Peyer's patch (tissue), 4 donors: ENCODE data around the gene GRHL3.

ENCODE experiments used
- POLR2A ChIP-seq, 2 donors: fragments of 450-650 bp; IDR thresholded peaks; one replicate each; pipeline ENCODE4 v1.5.1; 2017; ENCODE audit warnings: antibody characterized with exemption in 2 of 2, mild to moderate bottlenecking in 2 of 2, moderate library complexity in 2 of 2
- TF ChIP-seq, protein P1 (sequence below), 6 experiments: fragments of 450-650 bp in 4 of 6; fragments of 200-600 bp in 2 of 6; sonication (generic) in 1 of 6; IDR thresholded peaks; one replicate each; pipeline ENCODE4 v1.5.1; 2017 to 2019; ENCODE audit warnings: antibody characterized with exemption in 6 of 6, mild to moderate bottlenecking in 3 of 6, moderate library complexity in 1 of 6

DNA sequence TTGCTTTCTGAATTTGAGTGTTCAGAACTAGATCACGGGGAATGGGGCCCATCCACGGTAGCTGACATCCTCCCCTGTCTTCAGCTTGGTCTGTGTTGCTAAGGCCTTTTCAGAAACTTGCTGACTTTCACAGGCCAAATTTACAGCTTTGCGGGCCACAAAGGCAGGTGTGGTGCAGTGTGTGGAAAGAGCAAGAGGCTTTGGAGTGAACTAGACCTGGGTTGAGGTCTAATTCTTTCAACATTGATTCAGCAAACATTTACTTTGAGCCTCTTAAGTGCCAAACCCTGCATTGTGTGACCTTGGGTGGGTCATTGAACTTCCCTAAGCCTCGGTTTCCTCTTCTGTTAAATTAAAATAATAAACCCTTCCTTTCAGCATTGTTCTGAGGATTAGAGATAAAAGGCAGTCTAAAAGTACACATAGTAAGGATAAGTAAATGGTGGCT lies 70.1 kb downstream of the GRHL3 start:
- TF ChIP-seq, protein P1, sequence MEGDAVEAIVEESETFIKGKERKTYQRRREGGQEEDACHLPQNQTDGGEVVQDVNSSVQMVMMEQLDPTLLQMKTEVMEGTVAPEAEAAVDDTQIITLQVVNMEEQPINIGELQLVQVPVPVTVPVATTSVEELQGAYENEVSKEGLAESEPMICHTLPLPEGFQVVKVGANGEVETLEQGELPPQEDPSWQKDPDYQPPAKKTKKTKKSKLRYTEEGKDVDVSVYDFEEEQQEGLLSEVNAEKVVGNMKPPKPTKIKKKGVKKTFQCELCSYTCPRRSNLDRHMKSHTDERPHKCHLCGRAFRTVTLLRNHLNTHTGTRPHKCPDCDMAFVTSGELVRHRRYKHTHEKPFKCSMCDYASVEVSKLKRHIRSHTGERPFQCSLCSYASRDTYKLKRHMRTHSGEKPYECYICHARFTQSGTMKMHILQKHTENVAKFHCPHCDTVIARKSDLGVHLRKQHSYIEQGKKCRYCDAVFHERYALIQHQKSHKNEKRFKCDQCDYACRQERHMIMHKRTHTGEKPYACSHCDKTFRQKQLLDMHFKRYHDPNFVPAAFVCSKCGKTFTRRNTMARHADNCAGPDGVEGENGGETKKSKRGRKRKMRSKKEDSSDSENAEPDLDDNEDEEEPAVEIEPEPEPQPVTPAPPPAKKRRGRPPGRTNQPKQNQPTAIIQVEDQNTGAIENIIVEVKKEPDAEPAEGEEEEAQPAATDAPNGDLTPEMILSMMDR (IDR thresholded peaks at IDR 0.05), result no peak
- TF ChIP-seq POLR2A (IDR thresholded peaks at IDR 0.05), result no peak
